IMR-90 (cell line): ENCODE results near the gene RPL36. TPM values are rescaled to one million over a fixed set of nuclear protein-coding genes. Genes with fewer than 3 reads are reported as not detected.

ENCODE experiments used
- ATAC-seq: fragments of 200-7000 bp; cut with Tn5 transposase; 2 replicates; pipeline ENCODE4 v1.9.1; 2020; ENCODE audit warnings: low read depth, mild to moderate bottlenecking, moderate library complexity
- BruUV-seq: library from RNA; stranded (reverse); fragments of 400-500 nt; replicated peaks from 2 replicates; lab custom pipeline; 2021; lab: Mats Ljungman, UMichigan
- CTCF ChIA-PET: fragments of 300-600 bp; formaldehyde crosslinking; extraction: SDS; loops from one replicate; lab custom pipeline; 2021; ENCODE audit warnings: antibody characterized with exemption; lab: Yijun Ruan, JAX
- POLR2A ChIA-PET: fragments of 300-600 bp; sonication (Branson Sonifier 250); formaldehyde crosslinking; loops from one replicate; lab custom pipeline; 2022; ENCODE audit warnings: antibody characterized with exemption; ENCODE audit not compliant: unreplicated experiment; lab: Charles Lee
- DNase-seq: peaks from one replicate; pipeline ENCODE4 v3.0.0; 2013
- H2AFZ ChIP-seq: replicated peaks from 2 replicates; pipeline ENCODE3; 2013; ENCODE audit warnings: low read length, mild to moderate bottlenecking; ENCODE audit not compliant: poor library complexity
- H2AK5ac ChIP-seq: 2 replicates; pipeline ENCODE4 v1.6.1; 2013; ENCODE audit warnings: low read depth, low read length, inconsistent platforms
- H2AK9ac ChIP-seq: replicated peaks from 2 replicates; pipeline ENCODE3; 2013; ENCODE audit warnings: mild to moderate bottlenecking, low read depth, low read length, moderate library complexity; ENCODE audit not compliant: poor library complexity
- H2BK120ac ChIP-seq: 2 replicates; pipeline ENCODE4 v1.6.1; 2013; ENCODE audit warnings: low read depth, low read length, inconsistent platforms
- H2BK15ac ChIP-seq: 3 replicates; pipeline ENCODE4 v1.6.1; 2013; ENCODE audit warnings: low read depth, low read length, inconsistent platforms
- H2BK20ac ChIP-seq: 2 replicates; pipeline ENCODE4 v1.6.1; 2013; ENCODE audit warnings: low read depth, mild to moderate bottlenecking, inconsistent platforms, low read length, moderate library complexity
- H2BK5ac ChIP-seq: 2 replicates; pipeline ENCODE4 v1.6.1; 2013; ENCODE audit warnings: mild to moderate bottlenecking, low read depth, low read length, inconsistent platforms; ENCODE audit not compliant: poor library complexity, severe bottlenecking
- H3K14ac ChIP-seq: replicated peaks from 2 replicates; pipeline ENCODE4 v1.6.1; 2013; ENCODE audit warnings: low read depth, low read length, inconsistent platforms
- H3K18ac ChIP-seq: 2 replicates; pipeline ENCODE4 v1.6.1; 2013; ENCODE audit warnings: low read depth, low read length, control low read depth
- H3K23ac ChIP-seq: 2 replicates; pipeline ENCODE4 v1.6.1; 2013; ENCODE audit warnings: low read depth, low read length, inconsistent platforms
- H3K27ac ChIP-seq: 2 replicates; pipeline ENCODE4 v1.5.1; 2013; ENCODE audit warnings: mild to moderate bottlenecking, control low read depth, low read length; ENCODE audit not compliant: insufficient read depth
- H3K27me3 ChIP-seq: 2 replicates; pipeline ENCODE4 v1.6.1; 2013; ENCODE audit warnings: low read length; ENCODE audit not compliant: control insufficient read depth, insufficient read depth
- H3K36me3 ChIP-seq: 2 replicates; pipeline ENCODE4 v1.6.1; 2013; ENCODE audit warnings: low read length, mixed read lengths; ENCODE audit not compliant: control insufficient read depth, insufficient read depth
- H3K4ac ChIP-seq: 2 replicates; pipeline ENCODE4 v1.6.1; 2013; ENCODE audit warnings: low read depth, low read length, inconsistent platforms
- H3K4me1 ChIP-seq: 2 replicates; pipeline ENCODE4 v1.6.1; 2013; ENCODE audit warnings: low read length, mixed read lengths; ENCODE audit not compliant: control insufficient read depth, insufficient read depth
- H3K4me2 ChIP-seq: 2 replicates; pipeline ENCODE4 v1.6.1; 2013; ENCODE audit warnings: low read depth, mild to moderate bottlenecking, control low read depth, low read length, moderate library complexity
- H3K4me3 ChIP-seq: 2 replicates; pipeline ENCODE4 v1.5.1; 2013; ENCODE audit warnings: low read depth, mild to moderate bottlenecking, control low read depth, low read length, moderate library complexity; ENCODE audit not compliant: insufficient read depth
- H3K56ac ChIP-seq: 2 replicates; pipeline ENCODE4 v1.6.1; 2013; ENCODE audit warnings: low read length, inconsistent platforms; ENCODE audit not compliant: insufficient read depth; ENCODE audit errors: extremely low read depth
- H3K79me1 ChIP-seq, 2 experiments: 2 replicates each; pipeline ENCODE4 v1.6.1; 2013; ENCODE audit warnings: low read length in 2 of 2, inconsistent platforms in 1 of 2, low read depth in 1 of 2
- H3K9ac ChIP-seq: 2 replicates; pipeline ENCODE4 v1.6.1; 2013; ENCODE audit warnings: low read depth, low read length, control low read depth
- H3K9me1 ChIP-seq: 2 replicates; pipeline ENCODE4 v1.6.1; 2013; ENCODE audit warnings: low read length, inconsistent platforms; ENCODE audit not compliant: insufficient read depth
- H3K9me3 ChIP-seq: 2 replicates; pipeline ENCODE4 v1.6.1; 2013; ENCODE audit warnings: low read length; ENCODE audit not compliant: control insufficient read depth, insufficient read depth
- H4K20me1 ChIP-seq: 2 replicates; pipeline ENCODE4 v1.6.1; 2013; ENCODE audit warnings: low read length, inconsistent platforms; ENCODE audit not compliant: insufficient read depth
- H4K5ac ChIP-seq: 2 replicates; pipeline ENCODE4 v1.6.1; 2013; ENCODE audit warnings: mild to moderate bottlenecking, low read depth, low read length, control low read depth
- H4K8ac ChIP-seq, 2 experiments: 2 replicates each; pipeline ENCODE4 v1.6.1; 2013; ENCODE audit warnings: low read depth in 2 of 2, low read length in 2 of 2, control low read depth in 1 of 2, inconsistent platforms in 1 of 2
- H4K91ac ChIP-seq: 2 replicates; pipeline ENCODE4 v1.6.1; 2013; ENCODE audit warnings: low read depth, low read length, inconsistent platforms; ENCODE audit not compliant: insufficient read depth
- CEBPB ChIP-seq: IDR thresholded peaks from 2 replicates; pipeline ENCODE4 v1.6.1; 2012; ENCODE audit warnings: low read depth, low read length, improper control_type of control experiment
- MAZ ChIP-seq: IDR thresholded peaks from 2 replicates; pipeline ENCODE4 v1.6.1; 2012; ENCODE audit warnings: low read depth, mild to moderate bottlenecking, low read length, improper control_type of control experiment, moderate library complexity, borderline replicate concordance
- WGBS, 2 experiments: methylation state at CpG; one replicate each; pipeline versions ENCODE4 v1.1.5 to v1.1.7; 2013; ENCODE audit warnings: missing lambda C conversion rate in 2 of 2; ENCODE audit not compliant: insufficient read length in 1 of 2; ENCODE audit errors: extremely low coverage in 2 of 2; 5-methylcytosine and 5-hydroxymethylcytosine counted together
- dilution Hi-C: fragments of 300-500 bp; cut with HindIII; formaldehyde crosslinking; loops from one replicate; pipeline ENCODE4 v1.14.3; 2018; ENCODE audit warnings: low sequenced_read_pairs; ENCODE audit not compliant: unreplicated experiment
- in situ Hi-C: fragments of 300-500 bp; cut with MboI; formaldehyde crosslinking; loops from 3 replicates; pipeline ENCODE4 v1.14.3; 2019; ENCODE audit warnings: low sequenced_read_pairs, inconsistent platforms, mixed read lengths
- intact Hi-C: fragments of 100-400 bp; cut with micrococcal nuclease; formaldehyde crosslinking; loops from 2 replicates; pipeline ENCODE4 v1.10.0; 2022
- polyA plus RNA-seq, 3 experiments: library from polyadenylated mRNA; depleted of rRNA; stranded (reverse); fragments of >200 nt; gene quantifications; 2 replicates each; pipeline ENCODE4 v1.2.3, GENCODE V29; 2012; ENCODE audit warnings: low replicate concordance in 1 of 3
- total RNA-seq: library from RNA; depleted of rRNA; stranded (reverse); fragments of >200 nt; gene quantifications from 2 replicates; pipeline ENCODE4 v1.2.3, GENCODE V29; 2012

RPL36 gene
- total and polyA plus RNA-seq, 2 of the 4 experiments (the other 2 are of a cell fraction) = 232 to 757 TPM

DNA sequence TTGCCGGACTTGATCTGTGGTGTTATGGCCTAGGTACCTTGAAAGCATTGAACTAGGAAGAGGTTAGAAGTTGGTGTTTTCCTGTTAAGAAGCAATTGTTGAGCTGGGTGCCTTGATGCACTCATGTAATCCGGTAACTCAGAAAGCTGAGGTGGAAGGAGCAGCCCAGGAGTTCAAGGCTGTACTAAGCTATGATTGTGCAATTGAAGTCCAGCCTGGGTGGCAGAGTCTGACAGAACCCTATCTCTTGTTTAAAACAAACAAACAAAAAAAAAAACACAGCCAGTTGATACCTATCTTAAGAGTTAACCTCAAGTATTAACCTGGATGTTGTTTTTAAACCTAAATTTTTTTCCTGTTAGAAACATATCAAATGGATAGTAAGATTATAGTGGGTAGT lies 47.9 kb upstream of the RPL36 start:
- intact Hi-C loops (no loop called here), dilution Hi-C loops (no loop called here), in situ Hi-C loops (no loop called here)
- ATAC-seq (no peak), DNase-seq (no peak)
- Histone ChIP-seq H3K4me3 (no peak overlapping the region), H3K9ac (no peak overlapping the region), H3K4me1 (peaks cover 8% of the 10 kb centered on the region), H3K27me3 (no peaks in the 10 kb centered on the region), H4K8ac (no peak overlapping the region), H3K14ac (no peak overlapping the region), H2AK9ac (no peak overlapping the region), H2AK5ac (no peak overlapping the region), H3K9me3 (no peaks in the 10 kb centered on the region), H3K79me1 (peaks cover 30 to 75% of the 10 kb centered on the region in 2 experiments), H4K5ac (no peak overlapping the region), H3K27ac (no peak overlapping the region), H3K56ac (no peak overlapping the region), H3K9me1 (peaks cover 28% of the 10 kb centered on the region), H3K18ac (no peak overlapping the region), H2BK120ac (no peak overlapping the region), H3K36me3 (peaks cover 38% of the 10 kb centered on the region), H2AFZ (no peak overlapping the region), H2BK15ac (no peak overlapping the region), H3K4ac (no peak overlapping the region), H4K91ac (no peak overlapping the region), H3K23ac (no peak overlapping the region), H2BK20ac (no peak overlapping the region), H3K4me2 (no peak overlapping the region), H2BK5ac (no peak overlapping the region), H4K20me1 (peaks cover 77% of the 10 kb centered on the region)
- 100% methylated on average over 1 of the region's 2 CpGs; no CpG with 5 or more reads in 1 of the 2 experiments for WGBS, 2 experiments
- CTCF ChIA-PET = interaction anchor here (1.0 kb wide), 1 partner anchor 11 kb away, joined by 3 read pairs; no protein-coding TSS in a partner anchor
- TF ChIP-seq CEBPB (peak; percentile 50; the same call in 1 of the 2 replicates), MAZ (no peak)
- POLR2A ChIA-PET = no interaction called here
- BruUV-seq = no TSS peak
